ENCODE measurements around the gene CARF.
A peak's percentile ranks its signal among the peaks of the same experiment; 100 is the strongest.
"Not testable (repeated sequence)": the region's sequence is repeated elsewhere in the genome, so short reads cannot be mapped to it uniquely, and the experiment has no call there.

CARF gene

DNA sequence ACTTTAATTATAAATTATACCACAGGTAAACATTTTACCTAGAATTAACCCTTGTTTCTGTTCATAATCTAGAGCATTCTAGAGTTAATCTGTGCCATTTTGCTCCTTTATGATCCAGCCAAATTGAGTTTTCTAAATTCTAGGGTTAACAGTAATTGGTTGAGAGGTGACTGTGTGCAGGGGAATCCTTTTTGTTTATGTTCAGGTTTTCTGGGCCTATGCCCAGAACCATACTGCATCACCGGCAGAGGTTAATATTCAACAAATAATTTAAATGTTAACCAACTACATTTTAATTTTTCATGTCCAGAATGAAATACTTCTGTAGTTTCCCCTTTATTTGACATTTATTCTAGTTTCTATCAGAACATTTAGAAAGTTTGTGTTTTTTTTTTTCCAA is 32.3 kb downstream of the CARF start:
- TF ChIP-seq, protein P1, sequence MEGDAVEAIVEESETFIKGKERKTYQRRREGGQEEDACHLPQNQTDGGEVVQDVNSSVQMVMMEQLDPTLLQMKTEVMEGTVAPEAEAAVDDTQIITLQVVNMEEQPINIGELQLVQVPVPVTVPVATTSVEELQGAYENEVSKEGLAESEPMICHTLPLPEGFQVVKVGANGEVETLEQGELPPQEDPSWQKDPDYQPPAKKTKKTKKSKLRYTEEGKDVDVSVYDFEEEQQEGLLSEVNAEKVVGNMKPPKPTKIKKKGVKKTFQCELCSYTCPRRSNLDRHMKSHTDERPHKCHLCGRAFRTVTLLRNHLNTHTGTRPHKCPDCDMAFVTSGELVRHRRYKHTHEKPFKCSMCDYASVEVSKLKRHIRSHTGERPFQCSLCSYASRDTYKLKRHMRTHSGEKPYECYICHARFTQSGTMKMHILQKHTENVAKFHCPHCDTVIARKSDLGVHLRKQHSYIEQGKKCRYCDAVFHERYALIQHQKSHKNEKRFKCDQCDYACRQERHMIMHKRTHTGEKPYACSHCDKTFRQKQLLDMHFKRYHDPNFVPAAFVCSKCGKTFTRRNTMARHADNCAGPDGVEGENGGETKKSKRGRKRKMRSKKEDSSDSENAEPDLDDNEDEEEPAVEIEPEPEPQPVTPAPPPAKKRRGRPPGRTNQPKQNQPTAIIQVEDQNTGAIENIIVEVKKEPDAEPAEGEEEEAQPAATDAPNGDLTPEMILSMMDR (conservative IDR thresholded peaks at IDR 0.05; ENCODE audit: low read depth, low read length), result no peak
- no peak for DNase-seq (ENCODE audit: low read depth)
- H3K4me3 ChIP-seq (ENCODE audit: low read length), result no peak overlapping the region

DNA sequence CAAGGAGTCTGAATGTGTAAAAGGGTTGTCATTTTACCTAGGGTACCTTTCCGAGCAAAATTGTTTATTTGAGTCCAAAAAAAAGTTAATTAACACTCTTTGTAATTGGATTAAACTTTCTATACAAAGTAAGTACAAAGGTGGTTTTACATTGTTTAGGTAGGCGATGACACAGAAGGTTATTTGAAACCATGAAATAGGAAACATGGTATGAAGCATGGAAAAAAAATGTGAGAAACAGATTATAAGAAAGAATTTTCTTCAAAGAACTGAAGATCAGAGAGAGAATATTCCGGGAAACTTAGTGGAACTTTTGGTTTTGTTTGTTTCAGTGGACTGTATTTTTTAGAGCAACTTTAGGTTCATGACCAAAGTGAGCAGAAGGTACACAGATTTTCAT is 32.7 kb downstream of the CARF start:
- DNase-seq (ENCODE audit: low read depth), result no peak
- no peak overlapping the region for H3K4me3 ChIP-seq (ENCODE audit: low read length)
- TF ChIP-seq, protein P1 (conservative IDR thresholded peaks at IDR 0.05; ENCODE audit: low read depth, low read length), result no peak

DNA sequence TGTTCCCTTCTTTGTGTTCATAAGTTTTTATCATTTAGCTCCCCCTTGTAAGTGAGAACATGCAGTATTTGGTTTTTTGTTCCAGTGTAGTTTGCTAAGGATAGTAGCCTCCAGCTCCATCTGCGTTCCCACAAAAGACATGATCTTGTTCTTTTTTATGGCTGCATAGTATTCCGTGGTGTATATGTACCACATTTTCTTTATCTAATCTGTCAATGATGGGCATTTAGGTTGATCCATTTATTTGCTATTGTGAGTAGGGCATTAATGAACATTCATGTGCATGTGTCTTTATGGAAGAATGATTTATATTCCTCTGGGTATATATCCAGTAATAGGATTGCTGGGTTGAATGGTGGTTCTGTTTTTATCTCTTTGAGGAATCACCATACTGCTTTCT is 33.4 kb downstream of the CARF start:
- TF ChIP-seq, protein P1 (conservative IDR thresholded peaks at IDR 0.05; ENCODE audit: low read depth, low read length), result no peak
- DNase-seq (ENCODE audit: low read depth), result no peak

DNA sequence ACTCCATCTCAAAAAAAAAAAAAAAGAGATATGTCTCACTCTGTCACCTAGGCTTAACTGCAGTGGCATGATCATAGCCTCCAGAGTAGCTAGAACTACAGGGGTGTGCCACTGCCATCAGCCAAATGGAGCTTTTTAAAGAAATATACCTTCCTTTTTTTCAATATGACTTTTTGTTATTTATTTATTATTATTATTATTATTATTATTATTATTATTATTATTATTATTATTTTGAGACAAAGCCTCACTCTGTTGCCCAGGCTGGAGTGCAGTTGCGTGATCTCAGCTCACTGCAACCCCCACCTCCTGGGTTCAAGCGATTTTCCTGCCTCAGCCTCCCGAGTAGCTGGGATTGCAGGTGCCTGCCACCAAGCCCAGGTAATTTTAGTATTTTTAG is 37.3 kb downstream of the CARF start:
- DNase-seq (ENCODE audit: low read depth); H3K4me3 ChIP-seq (ENCODE audit: low read length): not testable (repeated sequence)

More for the DNA sequence above, 33.4 kb downstream of the CARF start:
- no peak overlapping the region for H3K4me3 ChIP-seq (ENCODE audit: low read length)

DNA sequence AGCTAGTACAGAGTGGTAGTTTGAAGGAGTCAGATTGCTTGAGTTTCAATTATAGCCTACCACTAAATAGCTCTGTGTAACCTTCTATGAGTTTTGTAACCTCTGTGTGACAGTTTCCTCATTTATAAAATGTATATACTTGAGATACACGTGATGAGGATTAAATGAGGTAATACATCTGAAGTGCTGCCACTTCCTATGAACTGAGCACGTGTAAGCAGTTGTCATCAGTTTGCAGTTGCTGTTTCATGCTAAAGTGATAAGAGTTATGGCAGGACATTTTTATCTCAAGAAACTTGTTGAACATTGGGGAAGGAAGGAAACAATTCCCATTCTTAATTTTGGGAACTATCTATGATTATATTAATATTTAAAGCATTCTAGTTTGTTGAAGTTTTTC is 38.5 kb downstream of the CARF start:
- DNase-seq (ENCODE audit: low read depth), result peak; percentile 18
- TF ChIP-seq, protein P1 (conservative IDR thresholded peaks at IDR 0.05; ENCODE audit: low read depth, low read length), result no peak
- no peak overlapping the region for H3K4me3 ChIP-seq (ENCODE audit: low read length)

DNA sequence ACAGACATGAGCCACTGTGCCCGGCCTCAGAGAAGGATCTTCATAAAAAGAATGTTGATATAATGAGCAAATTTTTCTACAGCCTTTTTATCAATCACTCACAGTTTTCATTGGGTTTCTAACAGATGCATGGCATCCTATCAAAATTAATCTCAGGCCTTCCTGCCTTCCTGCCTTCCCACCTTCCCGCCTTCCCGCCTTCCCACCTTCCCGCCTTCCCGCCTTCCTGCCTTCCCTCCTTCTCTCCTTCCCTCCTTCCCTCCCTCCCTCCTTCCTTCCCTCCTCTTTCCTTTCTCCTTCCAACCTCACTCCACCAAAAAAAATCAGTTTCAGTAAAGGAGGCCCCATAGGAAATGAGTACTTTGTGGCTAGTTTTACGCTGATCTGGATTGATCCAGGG is 48.4 kb downstream of the CARF start:
- TF ChIP-seq, protein P1 (conservative IDR thresholded peaks at IDR 0.05; ENCODE audit: low read depth, low read length), result no peak
- H3K4me3 ChIP-seq (ENCODE audit: low read length), result no peak overlapping the region
- DNase-seq (ENCODE audit: low read depth), result no peak

DNA sequence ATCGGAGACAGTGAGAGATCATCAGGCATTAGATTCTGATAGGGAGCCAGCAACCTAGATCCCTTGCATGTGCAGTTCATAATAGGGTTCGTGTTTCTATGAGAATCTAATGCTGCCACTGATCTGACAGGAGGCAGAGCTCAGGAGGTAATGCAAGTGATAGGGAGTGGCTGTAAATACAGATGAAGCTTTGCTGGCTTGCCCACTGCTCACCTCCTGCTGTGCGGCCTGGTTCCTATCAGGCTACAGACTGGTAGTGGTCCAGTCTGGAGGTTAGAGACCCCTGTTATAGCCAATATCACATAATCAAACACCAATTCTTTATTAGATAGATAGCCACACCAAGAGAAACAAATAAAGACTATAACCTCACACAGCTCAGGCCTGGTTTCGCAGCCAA is 51.6 kb downstream of the CARF start:
- TF ChIP-seq, protein P1 (conservative IDR thresholded peaks at IDR 0.05; ENCODE audit: low read depth, low read length), result no peak

More for the DNA sequence above, 51.6 kb downstream of the CARF start:
- H3K4me3 ChIP-seq (ENCODE audit: low read length), result no peak overlapping the region
- DNase-seq (ENCODE audit: low read depth), result no peak
